ENCODE results near the gene PRR35.

The PRR35 gene

GRCh38 chr16:549544-550263 is 10.5 kb upstream of the PRR35 start:
- no peak for DNase-seq

DNA sequence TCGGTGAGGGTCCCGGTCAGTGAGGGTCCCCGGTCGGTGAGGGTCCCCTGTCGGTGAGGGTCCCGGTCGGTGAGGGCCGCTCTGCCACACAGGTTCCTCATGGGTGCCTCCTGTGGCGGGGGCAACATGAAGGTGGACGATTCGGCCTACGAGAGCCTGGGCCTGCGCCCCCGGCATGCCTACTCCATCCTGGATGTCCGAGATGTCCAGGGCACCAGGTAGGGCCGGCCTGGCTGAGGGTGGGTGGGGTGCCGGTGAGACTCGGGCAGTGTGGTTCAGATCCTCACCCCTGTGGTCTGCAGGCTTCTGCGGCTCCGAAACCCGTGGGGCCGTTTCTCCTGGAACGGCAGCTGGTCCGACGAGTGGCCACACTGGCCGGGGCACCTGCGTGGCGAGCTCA is 9.0 kb upstream of the PRR35 start:
- no peak for DNase-seq

DNA sequence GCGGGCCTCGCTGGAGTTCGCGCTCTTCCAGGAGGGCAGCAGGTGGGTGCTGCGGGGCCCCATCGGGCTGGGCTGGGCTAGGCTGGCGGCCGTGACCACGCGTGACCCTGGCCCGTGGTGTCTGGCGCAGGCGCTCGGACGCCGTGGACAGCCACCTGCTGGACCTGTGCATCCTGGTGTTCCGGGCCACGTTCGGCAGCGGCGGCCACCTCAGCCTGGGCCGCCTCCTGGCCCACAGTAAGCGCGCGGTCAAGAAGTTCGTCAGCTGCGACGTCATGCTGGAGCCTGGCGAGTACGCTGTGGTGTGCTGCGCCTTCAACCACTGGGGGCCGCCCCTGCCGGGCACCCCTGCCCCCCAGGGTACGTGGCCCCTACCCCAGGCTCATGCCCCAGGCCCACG is 8.0 kb upstream of the PRR35 start:
- DNase-seq = no peak

DNA sequence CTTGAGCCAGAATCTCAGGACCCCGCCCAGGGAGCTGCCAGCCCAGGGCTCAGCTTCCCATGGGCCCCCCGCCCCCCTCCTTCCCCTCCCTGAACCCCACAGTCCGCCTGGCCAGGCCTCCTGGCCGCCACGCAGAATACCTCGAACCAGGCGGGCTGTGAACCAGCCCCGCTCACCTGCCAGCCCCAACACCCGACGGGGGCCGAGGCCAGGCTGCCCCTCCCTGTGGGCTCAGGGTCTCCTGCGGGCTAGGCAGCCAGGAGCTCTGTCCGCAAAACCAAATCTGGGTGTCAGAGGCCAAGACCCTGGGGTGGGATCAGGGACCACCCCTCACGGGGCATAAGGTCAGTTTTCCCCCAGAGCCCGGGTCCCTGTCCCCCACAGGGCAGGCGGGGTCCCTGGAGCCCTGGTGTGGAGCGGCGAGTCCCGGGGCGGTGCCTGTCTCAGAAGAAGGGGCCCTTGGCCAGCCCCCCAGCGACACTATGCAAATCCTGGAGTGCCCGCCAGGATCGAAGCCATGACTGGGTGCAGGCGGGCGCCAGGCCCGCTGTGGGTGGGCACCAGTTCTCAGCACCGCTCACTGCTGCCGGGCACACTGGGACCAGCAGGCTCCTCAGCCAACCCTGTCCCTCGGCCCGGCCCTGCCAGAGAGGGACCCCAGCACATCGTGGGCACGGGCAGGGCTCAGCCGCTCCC is 6.4 kb upstream of the PRR35 start:
- no peak for DNase-seq

DNA sequence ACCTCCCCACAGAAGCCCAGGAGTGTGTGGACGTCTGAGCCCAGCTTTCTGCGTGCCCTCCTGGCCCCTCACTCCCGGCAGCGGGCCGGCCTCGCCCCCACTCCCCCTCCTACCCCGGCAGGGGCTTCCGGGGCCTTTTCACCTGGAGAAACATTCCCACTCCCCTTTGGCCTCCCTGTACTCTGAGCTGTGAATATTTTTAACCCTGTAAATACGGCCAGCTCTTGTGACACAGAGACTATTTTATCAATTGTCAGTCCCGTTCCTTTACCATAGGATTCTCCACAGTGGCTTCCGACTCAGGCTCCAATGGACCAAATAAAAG is 5.9 kb upstream of the PRR35 start:
- DNase-seq = no peak

DNA sequence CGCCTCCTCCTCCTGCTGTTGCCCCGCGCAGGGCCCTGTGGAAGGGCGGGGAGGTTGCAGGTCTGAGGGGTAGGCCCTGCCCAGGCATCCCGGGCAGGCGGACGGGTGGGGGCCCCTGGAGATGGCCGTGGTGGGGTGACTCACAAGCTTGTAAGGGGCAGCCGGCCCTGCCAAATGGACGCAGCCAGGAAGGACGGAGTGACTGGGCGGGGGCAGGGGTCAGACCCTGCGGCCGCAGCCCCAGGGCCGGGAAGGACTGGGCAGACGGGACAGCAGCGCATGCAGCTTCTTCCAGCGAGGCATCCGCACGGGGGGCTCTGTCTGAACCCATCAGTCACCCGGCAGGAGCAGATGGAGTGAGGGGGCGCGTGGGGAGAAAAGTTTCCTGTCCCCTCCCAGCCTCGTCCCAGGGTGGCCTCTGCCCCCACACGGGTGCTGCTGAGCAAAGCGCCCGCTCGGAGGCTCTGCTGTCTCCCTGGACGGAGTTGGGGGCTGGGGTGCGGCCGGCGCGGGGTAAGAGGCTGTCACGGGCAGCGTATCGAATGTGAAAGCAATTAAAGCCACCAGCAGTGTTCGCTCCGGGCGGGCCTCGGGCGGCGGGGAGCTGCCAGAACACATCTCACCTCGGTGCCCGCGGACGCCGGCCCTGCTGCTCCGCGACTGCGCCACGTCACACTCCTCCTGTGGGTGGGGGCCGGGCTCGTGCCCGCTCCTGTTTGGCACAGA is 5.4 kb upstream of the PRR35 start:
- no peak for DNase-seq

DNA sequence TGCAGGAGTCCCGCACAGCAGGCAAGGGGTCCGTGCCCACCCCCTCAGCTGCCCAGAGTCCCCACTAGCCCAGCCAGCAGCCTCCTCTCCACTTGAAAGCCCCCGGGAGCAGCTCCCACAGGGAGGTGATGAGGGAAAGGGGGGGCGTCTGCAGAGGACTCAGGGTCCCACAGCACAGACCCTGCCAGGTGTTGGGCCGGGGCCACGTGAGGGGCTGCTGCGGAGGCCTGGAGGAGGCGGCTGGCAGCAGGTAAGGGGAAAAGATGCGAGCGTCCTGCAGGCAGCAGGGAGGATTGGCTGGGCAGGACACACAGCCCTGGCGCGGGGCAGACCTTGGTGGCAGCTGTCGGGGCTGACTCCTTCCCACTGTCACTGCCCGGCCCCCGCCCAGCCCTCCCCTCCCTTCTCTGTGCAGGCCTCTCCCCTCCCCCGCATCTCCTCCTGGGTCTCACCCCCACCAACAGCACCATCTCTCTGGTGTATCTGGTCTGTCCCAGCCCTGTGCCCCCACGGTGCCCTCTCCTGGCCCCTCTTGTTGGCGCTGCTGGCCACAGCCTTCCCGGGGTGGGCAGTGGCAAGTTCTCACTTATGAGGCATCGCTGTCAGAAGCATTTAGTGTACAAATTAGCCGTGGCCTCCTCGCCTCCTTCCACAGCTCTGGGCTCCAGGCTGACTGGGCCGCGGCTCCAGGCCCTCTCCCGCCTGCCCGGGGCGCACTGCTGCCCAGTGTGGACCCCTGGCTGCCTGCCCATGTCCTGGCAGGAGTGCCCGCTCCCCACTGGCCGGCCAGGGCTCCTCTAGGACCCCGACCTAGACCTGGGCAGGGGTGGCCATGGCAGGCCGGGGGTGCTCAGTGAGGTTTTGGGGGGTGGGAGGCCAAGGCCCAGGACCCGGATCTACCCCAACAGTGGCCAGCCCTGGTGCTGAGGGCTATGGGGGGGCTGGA is 4.4 kb upstream of the PRR35 start:
- no peak for DNase-seq

GRCh38 chr16:556474-557173 is 3.6 kb upstream of the PRR35 start:
- no peak for DNase-seq

DNA sequence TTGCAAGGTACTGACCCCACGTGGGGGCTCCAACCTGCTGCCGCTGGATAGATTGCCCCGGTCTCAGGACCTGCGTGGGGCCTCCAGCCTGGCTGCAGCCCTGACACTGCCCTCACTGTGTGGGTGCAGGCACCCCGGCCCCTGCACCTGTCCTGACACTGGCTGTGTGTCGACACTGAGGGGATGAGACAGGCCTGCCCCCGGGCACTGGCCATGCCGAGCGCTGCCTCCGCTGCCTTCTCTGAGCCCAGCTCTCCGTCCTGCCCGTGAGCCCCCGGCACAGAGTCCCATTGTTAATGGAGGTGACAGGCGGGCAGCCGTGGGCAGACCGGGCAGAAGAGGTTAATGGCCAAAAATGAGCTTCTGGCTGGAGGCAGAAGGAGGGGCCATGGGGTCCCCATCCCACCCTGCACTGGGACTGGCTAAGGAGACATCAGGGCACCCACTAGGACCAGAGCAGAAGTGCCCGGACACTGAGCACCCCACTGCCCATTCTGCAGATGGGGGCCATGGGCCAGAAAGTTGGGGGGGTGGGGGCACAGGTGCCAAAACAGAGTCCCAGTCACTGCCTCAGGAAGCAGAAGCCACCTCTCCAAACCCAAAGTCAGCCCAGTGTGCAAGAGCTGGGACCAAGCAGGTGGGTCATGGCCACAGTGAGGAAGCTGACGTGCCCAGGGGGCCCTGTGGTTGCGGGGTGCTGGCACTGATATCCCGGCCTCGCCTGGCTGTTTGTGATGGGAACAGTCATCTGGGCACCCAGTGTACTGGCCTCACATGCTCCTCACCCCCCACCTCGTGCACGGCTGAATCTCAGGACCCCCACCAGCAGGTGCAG is 2.5 kb upstream of the PRR35 start:
- no peak for DNase-seq

DNA sequence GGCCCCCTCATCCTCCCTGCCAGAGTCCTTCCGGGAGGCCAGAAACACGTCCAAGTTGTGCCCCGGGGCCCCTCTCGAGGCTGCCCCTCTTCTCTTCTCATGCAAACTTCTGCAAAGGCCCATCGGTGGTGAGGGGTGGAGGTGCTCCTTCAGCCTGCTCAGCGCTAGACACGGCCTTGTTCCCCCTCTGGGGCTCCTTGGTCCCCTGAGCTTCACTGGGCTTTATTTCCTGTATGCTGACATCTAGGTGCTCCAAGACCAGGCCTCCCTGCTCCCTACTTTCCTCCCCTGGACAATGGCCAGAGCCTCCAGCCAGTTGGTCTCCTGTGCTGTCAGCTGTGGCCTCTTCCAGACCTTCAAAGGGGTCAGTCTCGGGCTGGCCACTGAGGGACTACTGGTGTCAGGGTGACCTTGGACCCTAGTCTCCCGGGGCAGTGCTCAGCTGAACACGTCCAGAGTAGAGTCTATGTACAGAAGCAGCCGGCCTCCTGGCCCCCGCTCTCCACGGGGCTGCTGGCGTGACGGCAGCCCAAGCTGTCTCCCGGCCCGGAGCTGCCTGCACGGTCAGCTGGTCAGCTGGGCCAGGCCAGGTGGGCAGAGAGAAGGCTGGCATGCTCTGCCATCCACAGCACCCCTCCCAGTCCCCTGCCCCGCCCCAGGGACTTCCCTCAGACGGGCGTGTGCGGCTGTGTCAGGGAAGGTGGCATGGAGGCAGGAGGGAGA is 1.7 kb upstream of the PRR35 start:
- no peak for DNase-seq

GRCh38 chr16:559021-559380 is 1.2 kb upstream of the PRR35 start:
- no peak for DNase-seq

GRCh38 chr16:559411-560203 is 587 bp upstream of the PRR35 start:
- DNase-seq = no peak

- DNase-seq = no peak
These were observed 663 bp downstream of the PRR35 start for GRCh38 chr16:560701-561412.

- DNase-seq = no peak
These were observed 1.2 kb downstream of the PRR35 start for GRCh38 chr16:561413-561794.

- DNase-seq = no peak
These were observed 2.1 kb downstream of the PRR35 start for GRCh38 chr16:561957-562938.

- no peak for DNase-seq
These were observed 3.0 kb downstream of the PRR35 start for GRCh38 chr16:563072-563644.

DNA sequence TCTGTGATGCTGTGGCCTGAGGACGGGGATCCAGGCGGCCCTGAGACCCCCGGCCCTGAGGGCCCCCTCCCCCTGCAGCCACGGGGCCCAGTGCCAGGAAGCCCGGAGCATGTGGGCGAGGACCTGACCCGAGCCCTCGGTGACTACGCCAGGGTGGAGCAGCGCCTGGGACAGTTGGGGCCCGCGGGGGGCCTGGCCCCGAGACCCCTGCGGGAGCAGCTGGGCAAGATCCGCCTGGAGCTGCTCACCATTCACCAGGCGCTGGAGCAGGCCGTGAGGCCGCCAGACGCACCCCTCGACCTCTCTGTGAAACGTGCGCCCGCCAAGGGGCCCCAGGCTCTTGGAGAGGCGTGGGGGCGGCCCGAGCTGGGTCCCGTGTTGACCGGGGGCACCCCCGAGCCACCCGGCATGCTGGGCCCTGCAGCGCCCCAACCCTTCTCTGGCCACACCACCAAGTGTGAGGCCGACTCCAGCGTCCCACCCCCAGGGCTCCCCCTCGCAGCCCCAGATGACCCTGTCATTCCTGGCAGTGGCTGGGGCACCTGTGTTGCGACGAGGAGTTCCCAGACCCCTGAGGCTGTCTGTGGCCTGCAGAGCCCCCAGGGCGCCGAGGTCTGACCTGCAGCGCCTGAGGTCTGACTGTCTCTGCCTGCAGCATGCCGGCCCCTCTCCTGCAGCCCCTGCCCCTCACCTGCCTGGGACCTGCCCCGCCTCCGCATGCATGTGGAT is 4.7 kb downstream of the PRR35 start:
- DNase-seq = no peak

Measured in NCI-H187 treated with DMSO at 0.1 percent for 48 hours (cell line).